Thyroid gland (tissue), 4 donors: ENCODE measurements around the gene PLCD1. TPM values are rescaled to one million over a fixed set of nuclear protein-coding genes. Genes with fewer than 3 reads are reported as not detected.

Source experiments
- DNase-seq, 2 donors: peaks; one replicate each; pipeline ENCODE4 v3.0.0-alpha.2; 2019
- H3K27ac ChIP-seq, 3 donors: fragments of 200-600 bp; sonication (generic); 1 replicate in 2 of 3; 2 replicates in 1 of 3; pipeline ENCODE4 v1.5.1; 2016 to 2019; ENCODE audit warnings: mild to moderate bottlenecking in 1 of 3, moderate library complexity in 1 of 3
- H3K27me3 ChIP-seq: fragments of 200-600 bp; sonication (generic); one replicate; pipeline ENCODE4 v1.5.1; 2019
- H3K36me3 ChIP-seq, 2 donors: fragments of 200-600 bp; sonication (generic); one replicate each; pipeline ENCODE4 v1.5.1; 2016 to 2019
- H3K4me1 ChIP-seq, 2 donors: fragments of 200-600 bp; sonication (generic); one replicate each; pipeline ENCODE4 v1.5.1; 2017 to 2019
- H3K4me3 ChIP-seq, 3 donors: fragments of 200-600 bp; sonication (generic); replicated peaks in 1 of 3; 1 replicate in 2 of 3; 2 replicates in 1 of 3; pipeline ENCODE4 v1.5.1; 2016; ENCODE audit warnings: mild to moderate bottlenecking in 1 of 3
- H3K9me3 ChIP-seq: fragments of 200-600 bp; sonication (generic); one replicate; pipeline ENCODE4 v1.5.1; 2017
- CTCF ChIP-seq, 6 experiments: fragments of 200-600 bp in 3 of 6; fragments of 450-650 bp in 3 of 6; sonication (generic) in 3 of 6; IDR thresholded peaks; one replicate each; pipeline ENCODE4 v1.5.1; 2016 to 2019; ENCODE audit warnings: antibody characterized with exemption in 6 of 6, mild to moderate bottlenecking in 2 of 6, inconsistent platforms in 1 of 6, moderate library complexity in 1 of 6
- POLR2A ChIP-seq, 2 donors: fragments of 450-650 bp; IDR thresholded peaks; one replicate each; pipeline ENCODE4 v1.6.1; 2017; ENCODE audit warnings: antibody characterized with exemption in 2 of 2, mild to moderate bottlenecking in 2 of 2, moderate library complexity in 1 of 2
- WGBS, 2 donors: methylation state at CpG; one replicate each; pipeline ENCODE4 v1.1.5; 2017; 5-methylcytosine and 5-hydroxymethylcytosine counted together
- intact Hi-C: fragments of 100-400 bp; cut with DNase I; formaldehyde crosslinking; loops from one replicate; pipeline ENCODE4 v1.15.1; 2023
- total RNA-seq, 4 donors: library from RNA; depleted of rRNA; stranded (reverse); fragments of >200 nt; gene quantifications; one replicate each; pipeline ENCODE4 v1.2.3, GENCODE V29; 2016

Gene PLCD1
- total RNA-seq, 4 donors from 2014 or later: 13.8 to 19.9 (median 16.0) TPM

GRCh38 chr3:37995652-37996641 lies 33.5 kb downstream of the PLCD1 start:
- no peak for DNase-seq
- no peak overlapping the region for H3K4me3 ChIP-seq
- no peaks in the 10 kb centered on the region for H3K9me3 ChIP-seq
- peaks cover 10 to 23% of the 10 kb centered on the region in 2 donors for H3K4me1 ChIP-seq
- WGBS, 2 donors: 89 to 90% methylated on average over 10 of the region's 10 CpGs
- TF ChIP-seq CTCF (IDR thresholded peaks at IDR 0.05) (no peak), POLR2A (IDR thresholded peaks at IDR 0.05) (no peak)
- intact Hi-C loops: no loop called here
- no peaks in the 10 kb centered on the region for H3K27me3 ChIP-seq
- no peaks in the 10 kb centered on the region for H3K36me3 ChIP-seq
- H3K27ac ChIP-seq: no peak overlapping the region

- peaks cover 10 to 23% of the 10 kb centered on the region in 2 donors for H3K4me1 ChIP-seq
- DNase-seq: no peak
- peak overlapping the region in 1 of 3 donors; percentile 49 for H3K4me3 ChIP-seq
These were observed 34.8 kb downstream of the PLCD1 start for GRCh38 chr3:37994639-37994972.

GRCh38 chr3:37993820-37994638 lies 35.4 kb downstream of the PLCD1 start:
- 2 to 9% methylated on average over 24 to 41 of the region's 49 CpGs for WGBS, 2 donors
- H3K9me3 ChIP-seq: no peaks in the 10 kb centered on the region
- H3K27me3 ChIP-seq: no peaks in the 10 kb centered on the region
- peak; percentile 75 to 77 for DNase-seq
- no peaks in the 10 kb centered on the region for H3K36me3 ChIP-seq
- peak overlapping the region; percentile 49 to 76 (median 73) for H3K4me3 ChIP-seq
- peaks cover 10 to 23% of the 10 kb centered on the region in 2 donors for H3K4me1 ChIP-seq
- intact Hi-C loops: no loop called here
- peak overlapping the region in 2 of 3 donors; percentile 60 to 76 for H3K27ac ChIP-seq
- TF ChIP-seq CTCF (IDR thresholded peaks at IDR 0.05) (peak in 1 of 6 experiments; percentile 7), POLR2A (IDR thresholded peaks at IDR 0.05) (peak in 1 of 2 donors; percentile 46)

More at GRCh38 chr3:37994639-37994972, 34.8 kb downstream of the PLCD1 start:
- Histone ChIP-seq H3K27ac (peak overlapping the region in 1 of 3 donors; percentile 76), H3K36me3 (no peaks in the 10 kb centered on the region), H3K27me3 (no peaks in the 10 kb centered on the region), H3K9me3 (no peaks in the 10 kb centered on the region)
- TF ChIP-seq POLR2A (IDR thresholded peaks at IDR 0.05) (no peak), CTCF (IDR thresholded peaks at IDR 0.05) (no peak)
- 41 to 53% methylated on average over 2 of the region's 2 CpGs for WGBS, 2 donors
- intact Hi-C loops: no loop called here

GRCh38 chr3:37993460-37993819 lies 36.0 kb downstream of the PLCD1 start:
- peak overlapping the region in 2 of 3 donors; percentile 49 to 76 for H3K4me3 ChIP-seq
- H3K36me3 ChIP-seq: no peaks in the 10 kb centered on the region
- peaks cover 9 to 20% of the 10 kb centered on the region in 2 donors for H3K4me1 ChIP-seq
- intact Hi-C loops: no loop called here
- TF ChIP-seq CTCF (IDR thresholded peaks at IDR 0.05): no peak
- no peak for TF ChIP-seq POLR2A (IDR thresholded peaks at IDR 0.05)
- no peaks in the 10 kb centered on the region for H3K9me3 ChIP-seq
- DNase-seq: no peak
- 71 to 72% methylated on average over 4 to 6 of the region's 6 CpGs for WGBS, 2 donors
- H3K27ac ChIP-seq: peak overlapping the region in 2 of 3 donors; percentile 60 to 76
- no peaks in the 10 kb centered on the region for H3K27me3 ChIP-seq
